NAMALWA (cell line): ENCODE results near the gene TRPV3.
"Not testable (repeated sequence)": the region's sequence is repeated elsewhere in the genome, so short reads cannot be mapped to it uniquely, and the experiment has no call there.

Source experiments
- DNase-seq: peaks from one replicate; pipeline ENCODE4 v3.0.0-alpha.2; 2015; ENCODE audit warnings: low spot score

The TRPV3 gene

DNA sequence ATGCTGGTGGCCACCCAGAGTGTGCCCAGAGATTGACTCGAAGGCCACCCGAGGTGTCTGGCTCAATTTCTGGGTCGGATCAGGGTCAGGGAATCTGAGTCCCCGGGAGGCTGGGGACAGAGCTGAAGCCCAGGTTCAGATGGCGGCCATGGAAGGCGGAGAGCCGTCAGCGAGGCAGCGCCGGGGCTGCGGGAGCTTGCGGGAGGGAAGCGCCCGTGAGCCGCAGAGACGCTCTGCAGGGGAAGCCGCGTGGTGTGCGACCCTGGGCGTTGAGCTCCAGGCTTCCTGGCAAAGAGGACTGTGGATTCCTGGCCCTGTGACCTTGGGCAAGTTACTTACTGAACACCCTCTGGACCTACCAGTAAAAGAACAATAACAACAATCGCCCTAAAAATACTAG lies 85.5 kb downstream of the TRPV3 start:
- DNase-seq, result no peak

- DNase-seq, result no peak
Observed at GRCh38 chr17:3471599-3471998, 86.0 kb downstream of the TRPV3 start, which contains the start of gene SPATA22. Gene SPATA22, minus strand, starts transcription at chr17:3471819. Its CDS starts 2,494 bp downstream, at chr17:3469325.

DNA sequence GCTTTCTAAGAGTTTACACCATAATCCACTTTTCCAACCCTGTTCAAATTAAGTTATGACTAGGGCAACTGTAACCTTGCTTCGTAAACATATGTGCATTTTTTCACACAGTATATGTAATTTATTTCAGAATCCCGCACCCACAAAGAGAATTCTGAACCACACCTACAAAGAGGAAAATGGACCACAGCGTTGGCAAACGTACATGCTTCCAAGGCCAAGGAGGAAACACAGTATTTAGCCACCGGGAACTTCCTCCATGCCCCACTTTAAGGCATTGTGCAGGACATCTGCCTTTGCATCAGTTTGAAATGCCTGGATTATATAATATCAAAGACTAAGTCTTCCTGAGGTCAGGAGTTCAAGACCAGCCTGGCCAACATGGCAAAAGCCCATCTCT lies 88.1 kb downstream of the TRPV3 start:
- DNase-seq, result no peak

GRCh38 chr17:3466355-3466754 lies 91.3 kb downstream of the TRPV3 start:
- not testable (repeated sequence) for DNase-seq
